Breast epithelium (tissue), 4 donors: Measurements from ENCODE around the gene HTT. TPM values are rescaled to one million over a fixed set of nuclear protein-coding genes. Genes with fewer than 3 reads are reported as not detected.

Experiments used
- DNase-seq, 2 donors: peaks; one replicate each; pipeline ENCODE4 v3.0.0-alpha.2; 2019; ENCODE audit warnings: low spot score in 2 of 2
- H3K27ac ChIP-seq, 2 donors: fragments of 200-600 bp; sonication (generic) in 1 of 2; one replicate each; pipeline ENCODE4 v1.5.1; 2016 to 2019; ENCODE audit warnings: mild to moderate bottlenecking in 1 of 2
- H3K27me3 ChIP-seq, 2 donors: fragments of 200-600 bp; sonication (generic) in 1 of 2; one replicate each; pipeline versions ENCODE4 v1.5.1 to v1.6.0; 2017 to 2019; ENCODE audit warnings: control low read depth in 1 of 2, mild to moderate bottlenecking in 1 of 2
- H3K36me3 ChIP-seq: fragments of 200-600 bp; one replicate; pipeline ENCODE4 v1.5.1; 2019
- H3K4me1 ChIP-seq, 2 donors: fragments of 200-600 bp; sonication (generic); one replicate each; pipeline ENCODE4 v1.5.1; 2016 to 2019; ENCODE audit warnings: control low read depth in 1 of 2
- H3K4me3 ChIP-seq, 3 donors: fragments of 200-600 bp; sonication (generic); 1 replicate in 2 of 3; 2 replicates in 1 of 3; pipeline ENCODE4 v1.5.1; 2016 to 2019; ENCODE audit warnings: mild to moderate bottlenecking in 3 of 3, moderate library complexity in 2 of 3
- H3K9me3 ChIP-seq, 2 donors: fragments of 200-600 bp; sonication (generic) in 1 of 2; one replicate each; pipeline ENCODE4 v1.5.1; 2016 to 2019; ENCODE audit warnings: control low read depth in 1 of 2
- POLR2A ChIP-seq: fragments of 450-650 bp; IDR thresholded peaks from one replicate; pipeline ENCODE4 v1.6.1; 2016; ENCODE audit warnings: antibody characterized with exemption, mild to moderate bottlenecking, moderate library complexity
- POLR2AphosphoS5 ChIP-seq, 3 donors: sonication (generic); formaldehyde crosslinking; IDR thresholded peaks; one replicate each; pipeline ENCODE4 v1.6.1; 2017; ENCODE audit warnings: antibody characterized with exemption in 3 of 3
- intact Hi-C: fragments of 100-400 bp; cut with DNase I; formaldehyde crosslinking; loops from one replicate; pipeline ENCODE4 v1.15.1; 2023; ENCODE audit warnings: low total_unique reads
- total RNA-seq, 3 donors: library from RNA; depleted of rRNA; stranded (reverse); fragments of >200 nt; gene quantifications; one replicate each; pipeline ENCODE4 v1.1.0, GENCODE V29; 2016
- TF ChIP-seq, protein P1 (sequence below), 3 donors: fragments of 450-650 bp; IDR thresholded peaks; one replicate each; pipeline ENCODE4 v1.5.1; 2016 to 2017; ENCODE audit warnings: antibody characterized with exemption in 3 of 3, mild to moderate bottlenecking in 3 of 3, moderate library complexity in 3 of 3

Gene HTT
- total RNA-seq, 3 donors from 2014 or later = 53.8 to 71.1 (median 55.1) TPM

DNA sequence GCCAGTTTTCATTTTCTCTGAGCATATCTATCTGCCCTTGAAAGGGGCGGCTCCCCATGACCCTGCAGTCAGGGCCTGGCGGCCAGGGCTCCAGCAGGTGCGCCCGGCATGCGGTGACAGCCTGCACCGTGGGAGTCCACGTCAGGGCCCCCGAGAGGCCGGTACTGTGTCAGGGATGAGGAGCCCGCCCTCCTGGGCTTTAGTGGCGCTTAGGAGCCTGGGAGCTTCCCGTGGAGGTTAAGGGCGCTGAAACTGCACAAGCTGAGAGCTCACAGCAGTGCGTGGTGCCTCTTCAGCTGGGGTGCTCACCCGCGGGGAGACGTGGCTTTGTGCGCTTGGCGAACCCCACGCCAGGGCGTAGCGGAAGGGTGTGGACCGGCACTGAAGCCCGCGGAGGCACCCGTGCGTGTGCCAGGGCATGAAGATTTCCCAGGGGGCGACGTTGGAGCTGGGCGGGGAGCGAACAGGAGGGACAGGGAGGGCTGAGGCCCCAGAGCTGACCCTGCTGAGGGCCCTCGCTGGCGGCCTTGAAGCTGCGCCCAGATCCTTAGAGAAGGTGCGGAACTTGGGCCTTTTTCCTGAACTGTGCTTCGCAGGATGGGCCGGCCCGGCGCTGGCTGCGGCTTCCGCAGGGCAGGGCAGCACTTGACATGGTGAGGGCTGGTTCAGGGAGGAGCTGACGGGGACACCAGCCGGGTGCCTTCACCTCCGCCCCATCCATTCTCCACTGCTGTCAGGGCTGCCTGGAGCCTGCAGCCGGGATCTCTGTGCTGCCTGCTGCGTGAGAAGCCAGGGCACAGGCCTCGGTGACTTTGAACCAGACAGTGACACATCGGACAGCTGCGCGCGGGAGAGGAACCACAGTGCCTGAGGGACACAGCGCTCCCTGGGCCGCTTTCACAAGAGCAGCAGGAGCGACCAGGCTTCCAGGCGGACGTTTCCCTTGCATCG lies 33.0 kb upstream of the HTT start:
- TF ChIP-seq POLR2AphosphoS5 (IDR thresholded peaks at IDR 0.05) = peak in 1 of 3 donors; percentile 24
- TF ChIP-seq, protein P1, sequence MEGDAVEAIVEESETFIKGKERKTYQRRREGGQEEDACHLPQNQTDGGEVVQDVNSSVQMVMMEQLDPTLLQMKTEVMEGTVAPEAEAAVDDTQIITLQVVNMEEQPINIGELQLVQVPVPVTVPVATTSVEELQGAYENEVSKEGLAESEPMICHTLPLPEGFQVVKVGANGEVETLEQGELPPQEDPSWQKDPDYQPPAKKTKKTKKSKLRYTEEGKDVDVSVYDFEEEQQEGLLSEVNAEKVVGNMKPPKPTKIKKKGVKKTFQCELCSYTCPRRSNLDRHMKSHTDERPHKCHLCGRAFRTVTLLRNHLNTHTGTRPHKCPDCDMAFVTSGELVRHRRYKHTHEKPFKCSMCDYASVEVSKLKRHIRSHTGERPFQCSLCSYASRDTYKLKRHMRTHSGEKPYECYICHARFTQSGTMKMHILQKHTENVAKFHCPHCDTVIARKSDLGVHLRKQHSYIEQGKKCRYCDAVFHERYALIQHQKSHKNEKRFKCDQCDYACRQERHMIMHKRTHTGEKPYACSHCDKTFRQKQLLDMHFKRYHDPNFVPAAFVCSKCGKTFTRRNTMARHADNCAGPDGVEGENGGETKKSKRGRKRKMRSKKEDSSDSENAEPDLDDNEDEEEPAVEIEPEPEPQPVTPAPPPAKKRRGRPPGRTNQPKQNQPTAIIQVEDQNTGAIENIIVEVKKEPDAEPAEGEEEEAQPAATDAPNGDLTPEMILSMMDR (IDR thresholded peaks at IDR 0.05) = no peak
- Histone ChIP-seq H3K27ac (peak overlapping the region in 1 of 2 donors; percentile 82), H3K36me3 (no peaks in the 10 kb centered on the region), H3K27me3 (no peaks in the 10 kb centered on the region), H3K4me1 (peaks cover 0 to 4% of the 10 kb centered on the region in 2 donors), H3K4me3 (peak overlapping the region; percentile 40 to 71 (median 41)), H3K9me3 (no peaks in the 10 kb centered on the region)
- peak in 1 of 2 donors; percentile 69 for DNase-seq
- intact Hi-C loops = no loop called here

DNA sequence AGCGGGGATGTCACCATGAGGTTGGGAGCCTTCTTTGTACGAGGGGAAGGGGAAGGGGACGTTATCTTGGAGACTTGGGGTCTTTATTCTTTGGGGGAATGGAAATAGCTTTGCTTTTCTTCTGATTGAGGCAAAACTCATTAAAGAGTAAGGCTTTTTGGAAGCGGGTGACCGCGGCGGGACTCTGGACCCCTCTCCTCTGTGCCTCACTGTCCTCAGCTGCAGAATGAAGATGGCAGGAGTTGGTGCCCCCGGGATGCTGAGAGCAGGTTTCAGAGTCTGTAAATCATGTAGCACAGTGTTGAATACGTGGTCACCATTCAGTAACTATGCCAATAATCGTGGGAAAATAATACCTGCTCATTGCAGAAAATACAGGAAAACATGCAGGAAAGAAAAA lies 32.3 kb upstream of the HTT start:
- intact Hi-C loops = no loop called here
- H3K4me3 ChIP-seq = peak overlapping the region; percentile 40 to 71 (median 41)
- H3K27ac ChIP-seq = peak overlapping the region in 1 of 2 donors; percentile 82
- peaks cover 0 to 4% of the 10 kb centered on the region in 2 donors for H3K4me1 ChIP-seq
- DNase-seq = no peak
- TF ChIP-seq POLR2AphosphoS5 (IDR thresholded peaks at IDR 0.05) (no peak), POLR2A (no peak)
- TF ChIP-seq, protein P1 (IDR thresholded peaks at IDR 0.05) = no peak
- no peaks in the 10 kb centered on the region for H3K9me3 ChIP-seq
- H3K27me3 ChIP-seq = no peaks in the 10 kb centered on the region
- no peaks in the 10 kb centered on the region for H3K36me3 ChIP-seq

DNA sequence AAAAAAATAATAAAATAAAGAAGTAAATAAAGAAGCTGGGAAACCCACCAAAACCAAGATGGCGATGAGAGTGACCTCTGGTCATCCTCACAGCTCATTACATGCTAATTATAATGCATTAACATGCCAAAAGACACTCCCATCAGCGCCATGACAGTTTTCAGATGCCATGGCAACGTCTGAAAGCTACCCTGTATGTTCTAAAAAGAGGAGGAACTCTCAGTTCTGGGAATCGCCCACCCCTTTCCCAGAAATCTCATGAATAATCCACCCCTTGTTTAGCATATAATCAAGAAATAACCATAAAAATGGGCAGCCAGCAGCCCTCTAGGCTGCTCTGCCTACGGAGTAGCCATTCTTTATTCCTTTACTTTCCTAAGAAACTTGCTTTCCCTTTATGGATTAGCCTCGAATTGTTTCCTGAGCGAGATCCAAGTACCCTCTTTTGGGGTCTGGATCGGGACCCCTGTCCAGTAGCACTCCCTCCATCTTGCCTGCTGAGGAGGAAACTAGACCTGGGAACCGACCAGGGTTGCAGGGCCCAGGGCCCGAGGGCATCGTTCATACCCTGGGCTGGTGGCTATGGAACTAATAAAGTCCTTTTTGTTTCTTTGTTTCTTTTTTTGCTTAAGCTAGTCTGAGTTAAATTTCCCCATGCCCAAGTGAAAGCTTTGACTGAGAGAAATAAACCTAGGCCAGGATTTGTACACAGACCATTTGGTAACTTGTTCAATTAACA lies 31.0 kb upstream of the HTT start:
- no peak for DNase-seq
- Histone ChIP-seq H3K4me1 (peaks cover 0 to 4% of the 10 kb centered on the region in 2 donors), H3K27ac (no peak overlapping the region), H3K36me3 (no peaks in the 10 kb centered on the region), H3K4me3 (no peak overlapping the region), H3K27me3 (no peaks in the 10 kb centered on the region), H3K9me3 (no peaks in the 10 kb centered on the region)
- TF ChIP-seq, protein P1 (IDR thresholded peaks at IDR 0.05) = no peak
- no peak for TF ChIP-seq POLR2A
- no peak for TF ChIP-seq POLR2AphosphoS5 (IDR thresholded peaks at IDR 0.05)
- intact Hi-C loops = no loop called here

DNA sequence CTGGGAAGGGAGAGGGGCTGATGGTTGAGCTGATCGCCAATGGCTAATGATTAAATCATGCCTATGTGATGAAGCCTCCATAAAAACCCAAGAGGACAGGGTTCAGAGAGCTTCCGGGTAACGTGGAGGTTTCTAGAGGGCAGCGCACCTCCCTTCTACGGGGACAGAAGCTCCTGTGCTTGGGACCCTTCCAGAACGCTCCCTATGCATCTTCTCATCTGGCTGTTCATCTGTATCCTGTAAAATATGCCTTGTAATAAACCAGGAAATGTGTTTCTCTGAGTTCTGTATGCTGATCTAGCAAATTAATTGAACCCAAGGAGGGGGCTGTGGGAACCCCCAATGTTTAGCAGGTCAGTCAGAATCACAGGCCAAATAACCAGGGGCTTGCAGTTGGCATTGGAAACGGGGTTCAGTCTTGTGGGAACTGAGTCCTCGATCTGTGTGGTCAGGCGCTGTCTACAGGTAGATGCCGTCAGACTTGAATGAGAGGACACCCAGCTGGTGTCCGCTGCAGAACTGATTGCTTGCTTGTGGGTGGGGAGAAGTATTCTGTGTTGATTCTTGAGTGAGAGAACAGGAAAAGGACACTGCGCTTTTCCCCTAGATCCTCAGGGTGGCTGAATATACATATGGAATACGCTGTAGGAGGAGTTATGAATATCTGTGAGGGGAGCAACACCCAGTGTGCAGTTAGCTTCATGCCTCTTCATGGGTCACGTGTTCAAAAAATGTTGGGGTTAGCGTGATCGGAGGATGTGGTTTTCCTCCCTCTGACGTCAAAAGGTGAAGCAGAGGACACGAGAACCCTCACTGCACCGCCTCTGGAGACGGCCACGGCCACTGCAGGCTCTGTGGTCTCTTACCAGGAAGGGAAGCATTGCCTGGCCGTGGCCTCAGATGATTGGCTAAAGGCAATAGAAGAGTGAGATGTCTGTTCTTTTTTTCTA lies 29.3 kb upstream of the HTT start:
- Histone ChIP-seq H3K4me3 (no peak overlapping the region), H3K4me1 (peaks cover 0 to 4% of the 10 kb centered on the region in 2 donors), H3K9me3 (no peaks in the 10 kb centered on the region), H3K27me3 (no peaks in the 10 kb centered on the region), H3K36me3 (no peaks in the 10 kb centered on the region), H3K27ac (no peak overlapping the region)
- intact Hi-C loops = no loop called here
- DNase-seq = no peak
- TF ChIP-seq POLR2AphosphoS5 (IDR thresholded peaks at IDR 0.05) (no peak), POLR2A (no peak)
- TF ChIP-seq, protein P1 (IDR thresholded peaks at IDR 0.05) = no peak
